ENCODE measurements around the gene GOLGA2.

GOLGA2 gene

DNA sequence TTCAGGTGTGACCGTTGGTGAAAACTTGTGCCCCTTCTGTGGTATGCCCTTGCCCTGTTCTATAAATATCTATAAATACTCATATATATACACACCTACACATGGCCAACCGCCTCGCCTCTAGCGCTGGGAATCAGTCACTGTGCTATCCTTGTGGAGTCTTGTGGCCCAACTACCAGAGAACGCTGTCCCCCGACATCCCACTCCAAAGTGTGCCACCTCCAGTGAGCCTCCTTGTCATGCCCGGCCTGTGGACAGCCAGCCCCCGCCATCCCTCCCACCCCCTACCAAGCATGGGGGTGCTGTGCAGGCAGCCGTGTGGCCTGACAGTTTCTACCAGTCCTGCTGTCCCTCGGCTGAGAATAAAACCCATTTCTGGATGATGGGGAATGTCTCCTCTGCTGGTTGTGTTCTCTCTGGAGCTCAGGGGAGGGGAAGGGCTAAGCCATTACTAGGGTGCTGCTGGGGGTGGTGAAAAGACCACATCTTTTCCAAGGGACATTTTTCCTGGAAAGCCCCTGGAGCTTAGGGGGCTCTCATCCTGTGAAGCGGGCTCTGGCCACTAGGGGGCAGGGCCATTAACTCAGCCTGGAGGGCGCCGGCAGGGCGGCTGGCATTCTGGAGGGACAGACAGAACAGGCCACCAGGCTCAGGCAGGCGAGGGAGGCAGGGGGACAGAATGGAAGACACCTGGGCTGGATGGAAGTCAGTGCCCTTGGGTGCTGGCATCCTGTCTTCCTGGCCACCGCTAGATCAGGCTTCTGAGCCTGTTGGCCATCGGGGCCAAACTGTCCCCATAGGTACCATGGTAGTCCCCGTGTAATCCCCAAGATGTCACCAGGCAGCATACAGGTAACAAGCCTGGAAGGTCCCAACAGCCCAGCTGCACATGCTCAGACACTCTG, 20.7 kb downstream of the GOLGA2 start:
- DNase-seq, result peak; percentile 33

DNA sequence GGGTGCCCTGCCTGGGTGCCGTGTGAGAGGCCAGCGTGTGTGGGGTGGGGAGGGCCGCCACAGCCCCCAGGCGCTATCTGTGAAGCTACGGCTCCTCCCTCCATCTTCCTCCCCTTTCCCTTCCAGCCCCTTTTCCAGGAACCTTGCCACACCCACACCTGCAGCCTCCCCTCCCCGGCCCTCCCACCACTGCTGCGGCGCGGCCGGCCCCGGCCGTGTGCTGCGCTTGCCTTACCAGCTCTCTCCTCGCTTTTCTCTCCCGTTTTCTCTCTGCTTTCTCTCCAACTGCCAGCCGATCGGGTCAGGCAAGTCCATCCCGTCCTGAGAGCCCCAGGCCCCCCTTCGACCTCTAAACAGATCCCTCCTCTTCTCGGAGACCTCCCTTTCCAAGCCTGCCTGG, 21.4 kb downstream of the GOLGA2 start:
- DNase-seq, result no peak

DNA sequence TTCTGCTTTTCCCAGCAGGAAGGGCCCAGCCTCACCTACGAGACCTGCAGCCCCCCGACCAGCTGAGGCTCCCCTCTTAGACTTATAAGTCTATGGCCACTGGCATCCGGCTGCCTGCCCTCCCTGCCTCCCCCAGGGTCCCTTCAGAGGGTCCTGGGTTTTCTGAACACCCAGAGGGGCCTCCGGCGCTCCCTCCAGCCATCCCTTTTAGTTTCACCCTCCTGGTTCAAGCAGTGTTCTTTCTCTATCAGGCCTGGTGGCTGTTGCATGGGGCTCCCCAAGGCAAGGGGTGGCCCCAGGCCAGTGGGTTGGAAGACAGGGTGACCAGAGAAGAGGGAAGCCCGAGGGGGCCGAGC, 21.8 kb downstream of the GOLGA2 start:
- DNase-seq, result no peak

DNA sequence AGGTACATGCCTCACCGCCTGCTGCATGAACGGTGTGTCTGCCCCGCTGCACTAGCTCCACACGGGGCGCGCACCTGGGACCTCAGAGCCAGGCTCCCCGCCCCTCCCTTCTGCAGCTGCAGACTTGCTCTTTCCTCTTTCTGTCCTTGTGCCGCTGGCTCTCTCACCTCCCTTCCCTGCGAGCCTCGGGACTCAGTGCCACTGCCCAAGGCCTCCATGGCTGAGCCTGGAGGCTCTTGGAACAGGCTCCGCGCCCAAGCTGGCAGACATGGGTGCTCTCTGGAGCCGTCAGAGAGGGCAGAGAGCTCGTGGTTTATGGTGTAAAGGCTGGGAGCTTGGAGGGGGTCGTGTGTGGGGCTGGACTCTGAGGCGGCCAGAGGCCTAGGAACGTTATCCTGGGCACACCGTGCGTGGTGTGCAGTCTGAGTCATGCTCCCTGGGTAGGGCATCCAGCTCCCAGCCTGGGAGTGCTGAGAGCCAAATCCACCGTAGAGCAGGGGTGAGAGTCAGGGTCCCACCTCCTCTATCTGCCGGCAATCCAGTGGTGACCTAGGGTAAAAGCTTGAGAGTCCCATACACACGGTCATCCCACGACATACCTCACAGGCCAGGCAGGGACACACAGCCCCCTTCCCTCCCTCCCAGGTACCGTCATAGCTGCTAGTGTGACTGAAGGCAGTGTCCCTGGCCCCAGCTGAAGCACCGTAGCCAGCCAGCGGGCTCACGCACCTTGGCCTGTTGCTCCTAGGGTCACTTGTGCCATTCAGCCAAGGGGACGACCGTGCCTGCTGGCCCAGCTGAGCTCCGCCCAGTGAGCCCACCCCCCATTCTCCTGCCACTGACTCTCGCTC, 22.4 kb downstream of the GOLGA2 start:
- DNase-seq, result no peak

DNA sequence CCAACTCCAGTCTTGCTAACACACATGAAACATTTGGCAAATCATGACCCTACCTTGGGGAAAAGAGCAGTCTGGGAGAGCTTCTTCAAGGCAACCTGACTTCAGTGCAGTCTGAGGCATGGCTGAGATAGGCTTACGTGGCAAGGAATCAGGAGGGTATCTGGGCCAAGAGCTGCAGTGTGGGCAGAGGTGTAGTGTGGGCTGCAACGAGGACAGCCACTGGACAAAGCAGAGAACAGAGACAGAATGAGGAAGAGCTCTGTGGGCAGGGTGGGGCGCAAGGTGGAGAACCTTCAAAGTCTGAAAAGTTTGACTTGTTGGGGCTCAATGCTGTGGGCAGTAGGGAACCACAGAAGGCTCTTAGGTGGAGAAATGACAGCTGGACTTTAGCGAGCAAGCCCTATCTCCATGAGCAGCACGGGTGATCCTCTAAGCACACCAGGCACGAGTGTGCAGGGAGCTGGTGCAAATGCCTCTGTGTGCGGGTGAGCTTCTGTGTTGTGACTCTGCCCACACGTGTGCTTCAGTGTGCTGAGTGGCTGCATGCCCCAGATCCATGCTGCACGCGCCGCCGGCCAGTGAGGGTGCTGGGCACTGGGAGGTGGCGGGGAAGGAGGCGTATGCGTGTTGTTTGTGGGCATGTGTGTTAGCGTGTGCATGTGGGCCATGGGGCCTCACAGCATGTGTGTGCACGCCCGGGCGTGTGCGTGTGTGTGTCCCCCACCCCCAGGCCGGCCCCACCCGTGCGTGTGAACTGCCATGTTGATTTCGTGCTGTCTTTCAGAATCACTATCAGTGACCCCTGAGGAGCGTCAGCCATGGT, 23.3 kb downstream of the GOLGA2 start:
- DNase-seq, result no peak

DNA sequence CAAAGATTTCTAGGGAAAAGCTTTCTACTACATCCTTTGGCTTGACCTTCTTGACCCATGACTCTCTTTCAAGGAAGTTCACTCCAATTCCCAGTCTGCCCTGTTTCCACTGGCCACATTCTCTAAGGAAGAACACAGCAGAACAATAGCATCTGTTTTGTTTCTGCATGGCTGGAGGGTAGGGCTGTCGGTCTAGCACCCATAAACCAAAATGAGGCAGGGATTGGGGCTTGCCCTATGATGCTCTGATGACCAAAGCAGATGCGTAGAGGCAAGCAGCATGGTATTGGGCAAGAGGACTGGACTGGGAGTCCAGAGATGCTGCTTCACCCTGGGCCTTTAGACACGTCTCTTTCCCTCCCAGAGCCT, 24.1 kb downstream of the GOLGA2 start:
- DNase-seq, result no peak

DNA sequence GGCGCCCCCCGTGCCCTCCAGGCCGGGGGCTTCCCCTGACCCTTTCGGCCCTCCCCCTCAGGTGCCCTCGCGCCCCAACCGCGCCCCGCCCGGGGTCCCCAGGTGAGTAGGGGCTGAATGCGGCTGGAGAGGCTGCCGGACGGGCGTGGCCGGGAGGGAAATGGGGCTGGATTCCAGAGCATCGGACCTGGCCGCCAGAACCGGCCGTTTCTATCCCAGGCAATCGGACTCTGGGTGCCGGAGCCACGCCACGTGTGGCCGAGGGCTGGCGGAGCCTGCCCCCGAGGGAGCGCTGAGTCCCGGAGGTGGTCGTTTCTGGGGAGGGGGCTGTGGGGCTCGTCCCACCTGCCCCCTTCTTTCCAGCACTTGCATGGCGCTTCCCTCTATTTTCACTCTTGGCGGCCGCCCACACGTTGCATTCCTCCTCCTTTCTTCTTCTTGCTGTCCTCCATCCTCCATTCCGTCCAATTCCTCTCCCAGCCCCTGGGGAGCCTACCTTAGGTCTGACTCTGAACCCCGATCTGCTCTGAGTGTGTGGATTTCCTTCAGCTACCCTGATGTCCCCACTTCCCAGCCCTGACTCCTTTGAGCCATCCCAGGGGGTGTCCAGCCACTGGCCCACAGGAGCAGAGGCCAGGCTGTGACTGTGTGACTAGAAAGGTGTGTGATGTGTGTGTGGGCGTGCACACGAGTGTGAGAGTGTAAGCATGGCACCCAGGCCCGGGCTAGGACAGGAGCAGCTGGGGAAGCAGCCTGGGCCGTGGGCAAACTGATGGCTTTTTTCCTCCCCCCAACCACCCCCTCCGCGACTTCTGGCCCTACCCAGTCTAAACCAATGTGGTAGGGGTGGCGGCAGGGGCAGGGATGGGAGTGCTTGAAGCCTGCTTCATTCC, 24.7 kb downstream of the GOLGA2 start:
- DNase-seq, result peak; percentile 9

DNA sequence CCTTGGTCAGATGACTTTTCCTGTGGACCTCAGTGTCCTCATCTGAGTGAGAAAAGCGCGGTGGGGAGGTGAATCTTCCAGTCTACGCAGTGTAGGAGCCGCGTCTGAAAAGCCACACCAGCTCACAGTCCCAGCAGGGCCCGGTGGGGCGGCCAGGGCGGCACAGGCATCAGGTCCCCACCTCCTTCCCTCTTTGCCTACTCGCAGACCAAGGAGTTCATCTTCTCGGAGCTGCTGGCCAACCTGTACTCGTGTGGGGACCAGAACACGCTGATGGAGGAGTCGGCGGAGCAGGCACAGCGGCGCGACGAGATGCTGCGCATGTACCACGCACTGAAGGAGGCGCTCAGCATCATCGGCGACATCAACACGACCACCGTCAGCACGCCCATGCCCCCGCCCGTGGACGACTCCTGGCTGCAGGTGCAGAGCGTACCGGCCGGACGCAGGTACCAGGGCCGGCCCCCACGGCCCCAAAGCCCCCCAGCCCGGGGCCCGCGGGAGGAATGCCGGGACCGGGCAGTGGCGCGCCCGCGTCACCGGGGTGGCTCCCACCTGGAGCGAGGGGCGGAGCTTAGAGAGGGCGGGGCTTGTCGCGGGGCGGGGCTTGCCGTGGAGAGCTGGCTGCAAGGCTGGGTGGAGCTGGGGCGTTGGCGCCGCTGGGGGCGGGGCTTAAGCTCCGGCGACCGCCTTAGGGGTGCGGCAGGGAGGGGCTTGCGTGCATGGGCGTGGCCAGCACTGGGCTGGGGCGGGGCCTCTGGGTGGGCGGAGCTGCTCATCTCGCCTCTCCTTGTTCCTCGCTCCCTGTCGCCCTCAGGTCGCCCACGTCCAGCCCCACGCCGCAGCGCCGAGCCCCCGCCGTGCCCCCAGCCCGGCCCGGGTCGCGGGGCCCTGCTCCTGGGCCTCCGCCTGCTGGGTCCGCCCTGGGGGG, 25.6 kb downstream of the GOLGA2 start:
- DNase-seq, result peak; percentile 94

DNA sequence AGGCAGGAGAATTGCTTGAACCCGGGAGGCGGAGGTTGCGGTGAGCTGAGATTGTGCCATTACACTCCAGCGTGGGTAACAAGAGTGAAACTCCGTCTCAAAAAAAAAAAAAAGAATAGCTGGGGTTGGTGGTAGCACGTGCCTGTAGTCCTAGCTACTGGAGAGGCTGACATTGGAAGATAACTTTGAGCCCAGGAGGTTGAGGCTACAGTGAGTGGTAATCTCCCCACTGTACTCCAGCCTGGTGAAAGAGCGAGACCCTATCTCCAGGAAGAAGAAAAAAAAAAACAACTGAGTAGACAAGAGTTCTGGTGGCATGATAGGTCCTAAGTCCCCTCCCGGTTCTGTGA, 26.3 kb downstream of the GOLGA2 start:
- no peak for DNase-seq

DNA sequence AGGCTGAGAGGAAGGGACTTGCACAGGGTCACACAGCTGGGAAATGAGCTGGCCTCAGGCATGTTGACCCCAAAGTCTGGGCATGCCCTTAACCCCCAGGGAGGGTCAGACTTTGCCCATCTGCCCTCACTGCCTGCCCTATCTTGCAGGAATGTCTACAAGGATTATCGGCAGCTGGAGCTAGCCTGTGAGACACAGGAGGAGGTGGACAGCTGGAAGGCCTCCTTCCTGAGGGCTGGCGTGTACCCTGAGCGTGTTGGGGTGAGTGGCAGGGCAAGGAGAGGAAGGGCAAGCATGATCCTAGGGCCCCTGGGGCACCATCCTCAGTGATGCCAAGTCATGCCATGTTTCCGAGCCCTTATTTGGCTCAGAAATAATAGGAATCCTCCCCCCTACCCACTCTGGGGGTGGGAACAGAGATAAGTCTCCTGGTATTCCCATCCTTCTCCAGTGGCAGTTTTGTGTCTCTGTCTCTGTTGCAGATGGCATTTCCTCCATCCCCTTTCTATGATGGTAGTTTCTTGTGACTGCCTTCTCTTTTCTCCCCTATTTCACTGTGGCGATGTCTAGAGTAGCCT, 28.5 kb downstream of the GOLGA2 start:
- DNase-seq, result no peak

DNA sequence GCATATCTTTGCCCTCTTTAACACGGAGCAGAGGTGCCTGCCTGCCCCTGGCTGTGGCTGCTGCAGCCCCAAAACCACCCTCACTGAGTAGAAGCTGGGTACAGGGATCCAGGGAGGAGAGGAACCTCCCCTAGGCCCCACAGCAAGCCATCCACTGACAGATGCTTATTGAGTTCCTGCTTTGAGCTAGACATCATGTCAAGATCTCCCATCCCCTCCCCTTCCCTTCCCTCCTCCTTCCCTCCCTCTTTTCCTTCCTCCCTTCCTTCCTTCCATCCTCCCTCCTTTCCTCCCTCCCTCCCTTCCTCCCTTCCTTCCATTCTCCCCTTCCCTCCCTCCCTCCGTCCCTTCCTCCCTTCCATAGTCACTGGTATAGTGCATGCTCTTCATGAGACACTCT, 29.3 kb downstream of the GOLGA2 start:
- DNase-seq, result no peak

DNA sequence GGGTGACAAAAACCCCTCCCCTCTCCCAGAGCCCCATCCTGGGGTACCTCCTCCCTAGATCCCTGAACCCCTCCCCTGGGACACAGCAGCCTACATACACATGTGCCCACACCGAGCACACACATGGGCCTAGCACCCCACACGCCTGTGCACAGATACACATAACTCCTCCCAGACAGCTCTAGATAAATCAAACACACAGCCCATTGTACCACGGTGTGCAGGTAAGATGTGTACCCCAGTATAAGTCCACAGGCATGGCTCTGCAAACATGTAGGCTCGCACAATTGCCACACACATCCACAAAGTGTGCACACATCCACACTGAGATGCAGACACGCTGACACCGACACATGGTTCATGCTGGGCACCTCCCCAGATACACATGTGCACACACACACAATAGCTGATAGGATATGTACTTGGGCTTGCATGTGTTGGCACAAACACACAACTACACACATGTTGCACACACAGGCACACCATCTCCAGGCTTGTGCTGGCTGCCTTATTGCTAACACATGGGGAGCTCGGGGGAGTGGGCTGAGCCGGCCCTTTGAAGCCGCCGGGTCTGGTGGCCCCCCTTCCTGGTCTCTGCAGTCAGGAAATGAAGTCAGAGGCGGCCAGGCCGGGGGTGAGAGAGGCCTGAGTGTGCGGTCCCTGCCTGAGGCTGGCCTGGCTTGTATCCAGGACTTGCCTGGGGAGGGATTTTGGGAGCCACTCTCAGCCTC, 30.2 kb downstream of the GOLGA2 start:
- no peak for DNase-seq

DNA sequence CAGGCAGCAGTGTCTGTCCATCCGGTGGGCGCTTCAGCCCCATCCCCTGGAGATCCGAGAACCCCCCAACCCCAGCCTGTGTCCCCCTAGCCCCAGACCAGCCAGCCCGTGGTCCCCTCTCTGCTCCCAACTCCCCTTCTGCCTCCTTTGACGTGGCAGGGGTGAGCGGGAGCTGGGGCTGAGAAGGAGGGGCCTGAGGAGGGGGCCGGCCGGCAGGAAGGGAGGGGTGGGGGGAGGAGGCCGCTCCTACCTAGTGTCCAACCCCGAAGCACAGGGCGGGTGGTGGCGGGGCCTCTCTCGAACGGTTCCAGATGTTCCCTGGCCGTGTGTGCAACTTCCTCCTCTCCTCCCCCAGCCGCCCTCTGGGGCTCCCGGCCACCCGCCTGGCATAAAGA, 31.0 kb downstream of the GOLGA2 start:
- DNase-seq, result no peak

DNA sequence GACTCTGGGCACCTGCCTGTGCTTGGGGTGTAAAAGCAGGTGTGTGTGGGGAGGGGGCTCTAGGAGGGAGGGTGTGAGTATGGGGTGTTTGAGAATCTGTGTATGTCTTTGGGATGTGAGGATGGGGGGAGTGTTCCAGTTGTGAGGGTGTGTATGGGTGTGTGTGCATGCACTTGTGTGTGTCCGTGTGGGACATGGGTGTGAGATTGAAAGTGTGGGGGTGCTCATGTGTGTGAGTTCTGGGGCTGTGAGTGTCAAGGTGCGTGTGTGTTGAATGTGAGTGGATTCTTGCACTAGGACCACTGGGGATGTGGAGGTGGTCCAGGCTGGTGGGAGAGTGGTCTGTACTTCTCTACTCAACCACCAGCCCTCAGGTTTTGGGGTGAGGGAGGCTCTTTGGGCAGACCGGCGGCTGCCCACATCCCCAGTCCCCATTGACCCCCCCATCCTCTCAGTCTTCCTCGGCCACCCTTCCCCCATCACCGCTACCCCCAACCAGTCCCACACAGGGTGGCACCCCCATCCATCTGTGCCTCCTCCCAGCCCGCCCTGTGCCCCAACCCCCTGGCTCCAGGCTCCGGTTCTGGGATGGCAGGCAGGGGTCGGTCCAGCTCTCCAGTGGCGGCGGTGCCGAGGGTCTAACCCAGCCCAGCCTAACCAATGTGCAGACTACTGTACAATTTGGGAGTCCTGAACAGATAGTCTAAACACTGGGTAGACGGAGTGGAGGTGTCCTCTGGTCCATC, 31.5 kb downstream of the GOLGA2 start:
- DNase-seq, result no peak

DNA sequence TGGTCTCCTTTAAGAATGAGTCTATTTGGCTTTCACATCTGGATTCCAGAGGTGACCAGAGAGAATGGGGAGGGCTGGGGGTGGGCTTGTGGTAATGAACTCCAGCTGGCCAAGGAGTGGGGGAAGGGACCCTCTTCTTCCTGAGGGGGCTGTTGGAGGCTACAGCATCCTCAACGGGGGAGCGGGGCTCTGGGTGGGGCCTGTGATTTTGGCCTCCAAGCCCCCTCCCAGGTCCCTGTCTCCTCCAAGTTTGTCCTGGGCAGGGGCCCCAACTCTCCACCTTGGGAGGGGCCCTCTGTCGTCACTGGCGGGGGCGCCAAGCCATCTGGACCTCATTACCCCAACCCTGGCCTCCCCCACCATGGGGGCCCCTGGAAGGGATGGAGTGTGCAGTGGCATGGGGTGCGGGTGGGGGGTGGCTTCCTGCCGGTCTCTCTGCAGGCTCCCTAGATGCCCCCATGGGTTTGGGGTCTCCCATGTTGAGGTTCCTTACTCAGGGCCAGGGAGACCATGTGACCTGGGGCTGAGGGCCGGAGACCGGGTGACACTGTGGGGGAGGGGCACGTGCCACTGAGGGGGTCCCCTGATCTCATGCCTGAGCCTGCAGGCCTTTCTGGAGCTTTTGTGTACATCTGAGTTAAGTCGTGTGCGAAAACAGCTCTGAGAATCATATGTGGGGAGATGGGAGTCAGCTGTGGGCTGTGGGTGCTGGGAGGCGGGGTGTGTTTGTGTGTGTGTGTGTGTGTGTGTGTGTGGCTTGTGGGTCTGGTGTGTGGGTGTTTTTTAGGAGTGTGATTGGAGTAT, 32.4 kb downstream of the GOLGA2 start:
- no peak for DNase-seq

DNA sequence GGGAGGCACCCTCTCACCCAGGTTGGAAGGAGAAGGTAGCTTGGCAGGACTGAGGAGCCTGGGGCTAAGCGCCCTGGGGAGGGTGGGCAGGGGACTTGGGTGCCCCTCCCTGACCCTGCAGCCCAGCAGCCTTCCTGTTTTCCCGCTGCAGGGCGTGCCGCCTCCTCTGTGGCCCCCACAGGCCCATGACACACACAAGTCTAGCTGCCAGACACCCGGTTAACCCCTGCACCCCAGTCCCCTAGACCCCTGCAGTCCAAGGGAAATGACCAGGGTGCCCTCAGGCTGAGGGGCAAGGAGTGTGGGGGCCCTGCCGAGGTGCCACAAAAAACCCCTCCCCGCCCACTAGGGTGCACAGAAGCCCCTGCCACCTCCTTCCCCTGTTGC, 33.0 kb downstream of the GOLGA2 start:
- no peak for DNase-seq

DNA sequence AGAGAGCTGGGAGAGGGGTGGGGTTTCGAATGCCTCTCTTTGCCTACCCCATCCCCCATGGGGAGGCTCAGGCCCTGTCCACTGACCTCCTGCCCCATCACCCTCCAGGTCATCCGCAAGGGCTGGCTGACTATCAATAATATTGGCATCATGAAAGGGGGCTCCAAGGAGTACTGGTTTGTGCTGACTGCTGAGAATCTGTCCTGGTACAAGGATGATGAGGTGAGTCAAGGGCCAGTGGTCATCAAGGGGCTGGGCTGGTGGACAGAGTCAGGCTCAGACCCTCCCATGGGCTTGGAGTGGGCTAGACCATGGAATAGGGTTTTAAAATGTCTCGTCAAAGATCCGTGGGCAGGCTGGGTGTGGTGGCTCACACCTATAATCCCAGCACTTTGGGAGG, 33.7 kb downstream of the GOLGA2 start:
- DNase-seq, result no peak

DNA sequence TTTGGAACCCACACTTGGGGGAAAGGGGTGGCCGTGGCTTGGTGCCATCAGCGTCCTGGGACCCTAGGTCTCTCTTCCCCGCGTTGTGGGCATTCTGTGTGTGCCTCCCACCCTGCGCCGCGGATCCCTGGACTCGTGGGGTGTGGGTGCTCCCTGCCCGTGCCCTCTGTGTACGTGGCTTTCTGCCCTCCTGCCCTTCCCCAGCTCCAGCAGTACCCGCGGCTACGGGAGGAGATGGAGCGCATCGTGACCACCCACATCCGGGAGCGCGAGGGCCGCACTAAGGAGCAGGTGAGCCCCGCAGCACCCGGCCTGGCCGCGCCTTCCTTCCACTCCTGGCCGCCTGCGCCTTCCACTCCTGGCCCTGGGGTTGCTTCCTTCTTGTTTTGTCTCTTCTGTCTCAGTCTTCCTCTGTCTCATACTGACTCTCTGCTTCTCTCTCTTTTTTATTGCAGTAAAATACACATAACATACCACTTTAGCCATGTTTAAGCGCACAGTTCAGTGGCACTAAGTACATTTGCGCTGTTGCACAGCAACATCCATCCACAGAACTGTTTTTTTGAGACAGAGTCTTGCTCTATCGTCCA, 41.9 kb downstream of the GOLGA2 start:
- no peak for DNase-seq
